HG03066 (cell line): Measurements from ENCODE around the gene ARHGAP42.

Source experiments
- ATAC-seq: cut with Tn5 transposase; IDR thresholded peaks from one replicate; pipeline ENCODE4 v1.9.1; 2021; ENCODE audit warnings: low read depth; ENCODE audit not compliant: unreplicated experiment

ARHGAP42 gene

DNA sequence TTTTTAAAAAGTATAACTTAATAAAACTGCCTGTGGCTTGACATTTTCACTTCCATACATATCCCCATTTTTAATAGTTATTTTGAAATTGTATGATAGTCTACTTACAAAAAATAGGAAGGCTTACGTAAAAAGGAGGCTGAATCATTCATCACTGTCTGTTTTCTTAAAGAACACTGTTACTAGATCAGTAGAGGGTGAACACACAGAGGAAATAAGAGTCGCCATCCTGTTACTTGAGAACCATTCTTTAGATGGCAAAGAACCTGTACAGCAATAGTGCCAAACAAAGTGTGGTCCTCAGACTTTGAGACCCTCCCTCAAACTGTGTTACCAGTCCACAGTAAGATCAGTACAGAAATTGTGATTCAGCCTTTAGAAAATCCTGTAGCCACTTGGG, 261.8 kb downstream of the ARHGAP42 start:
- ATAC-seq, result no peak

DNA sequence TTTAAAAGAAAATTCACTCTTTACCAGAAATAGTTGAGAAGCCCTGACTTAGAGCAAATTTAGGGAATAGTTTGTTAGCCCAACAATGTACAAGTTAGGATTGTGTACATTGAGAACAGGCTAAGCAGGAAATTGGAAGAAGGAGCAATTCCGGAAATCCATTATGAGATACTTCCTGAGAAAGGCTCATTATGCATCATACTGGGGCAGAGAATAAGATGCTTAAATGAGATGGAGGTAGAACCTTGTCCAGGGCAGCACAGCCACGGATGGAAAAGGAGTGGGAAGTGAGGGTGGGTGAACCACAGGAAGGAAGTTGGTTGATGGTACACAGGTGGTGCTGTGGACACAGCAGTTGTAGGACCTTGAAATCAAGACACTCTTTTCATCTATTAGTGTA, 262.4 kb downstream of the ARHGAP42 start:
- no peak for ATAC-seq

DNA sequence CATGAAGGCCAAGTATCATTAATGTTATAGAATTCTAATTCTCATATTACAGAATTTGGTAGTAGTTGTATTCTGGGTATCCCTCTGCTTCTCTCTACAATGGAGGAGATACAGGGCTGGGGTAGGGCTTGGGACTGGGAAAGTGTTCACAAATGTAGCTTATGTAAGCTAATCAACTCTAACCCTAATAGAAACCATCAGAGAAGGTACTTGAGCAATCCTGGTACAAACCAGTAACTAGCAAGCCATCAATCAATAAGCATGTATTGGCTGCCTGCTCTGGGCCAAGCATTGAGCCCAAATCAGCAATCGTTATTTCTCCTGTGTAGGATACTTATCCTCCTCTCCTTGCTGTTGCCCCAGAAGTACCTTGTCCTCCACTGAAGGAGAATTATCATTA, 268.2 kb downstream of the ARHGAP42 start:
- ATAC-seq, result no peak

DNA sequence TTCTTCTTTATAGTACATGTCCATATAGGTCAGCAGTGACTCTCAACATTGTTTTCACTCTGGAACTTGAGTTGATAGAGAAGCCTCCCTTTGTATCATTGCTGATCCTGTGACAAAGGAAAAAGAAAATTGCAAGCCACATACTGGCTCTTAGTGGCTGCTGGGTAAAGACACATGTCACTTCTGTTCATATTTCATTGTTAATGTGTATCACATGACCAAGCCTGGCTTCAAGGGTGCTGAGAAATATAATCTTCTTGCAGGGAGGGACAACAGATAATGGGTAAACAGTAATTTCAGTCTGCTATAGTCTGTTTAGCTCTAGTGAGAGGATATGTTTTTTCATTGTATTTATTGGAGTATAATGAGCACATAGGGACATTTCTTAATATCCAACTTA, 269.3 kb downstream of the ARHGAP42 start:
- no peak for ATAC-seq

DNA sequence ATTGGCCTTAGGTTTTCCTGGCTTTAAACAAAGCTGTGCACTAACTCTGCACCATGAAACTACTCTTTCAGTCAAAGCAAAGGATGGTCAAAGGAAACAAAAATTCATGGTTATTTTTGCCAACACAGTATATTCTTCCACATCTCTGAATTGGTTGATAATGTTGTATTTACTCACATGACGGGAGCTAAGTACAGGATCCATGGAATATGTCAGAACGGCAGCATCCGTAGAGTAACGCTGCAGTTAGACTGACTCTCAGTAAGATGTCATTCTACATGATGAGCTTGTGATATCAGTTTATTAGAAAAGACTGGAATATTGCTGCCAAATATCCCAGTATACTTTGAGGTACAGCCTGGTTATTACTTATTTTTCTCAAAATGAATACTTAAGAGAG, 270.4 kb downstream of the ARHGAP42 start:
- ATAC-seq, result no peak

DNA sequence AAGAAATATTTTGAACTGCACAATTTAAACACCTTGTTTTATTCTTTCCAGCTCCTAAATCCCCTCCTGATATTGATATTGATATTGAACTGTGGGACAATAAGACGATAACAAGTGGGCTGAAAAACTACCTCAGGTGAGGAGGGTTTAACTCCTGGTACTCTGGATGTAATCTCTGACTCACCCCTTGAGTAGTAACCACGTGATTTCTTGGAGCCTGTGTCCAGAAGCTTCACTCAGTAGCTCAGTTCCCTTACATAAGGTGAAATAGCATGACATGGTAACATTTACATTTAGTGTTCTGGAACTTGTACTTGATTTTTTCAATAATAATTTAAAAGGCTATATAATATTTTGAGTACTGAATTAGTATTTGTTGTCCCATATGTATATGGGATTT, 274.5 kb downstream of the ARHGAP42 start:
- ATAC-seq, result no peak

DNA sequence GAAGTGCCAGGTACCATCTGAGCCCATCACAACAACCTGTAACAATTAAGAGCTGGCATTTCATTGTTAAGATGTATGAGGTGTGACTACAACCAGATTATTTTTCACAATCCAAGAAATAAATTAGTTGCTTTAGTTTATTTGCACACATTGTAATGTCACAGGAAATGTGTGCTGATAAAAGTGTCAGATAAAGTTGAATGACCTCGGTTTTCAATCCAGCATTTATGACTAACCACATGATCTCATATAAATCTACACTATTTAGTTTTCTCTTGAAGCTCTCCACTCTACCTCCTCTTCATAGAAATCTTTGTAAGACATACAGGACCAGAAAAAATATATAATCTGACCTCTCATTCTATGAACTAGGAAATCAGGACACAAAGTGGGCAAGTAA, 276.3 kb downstream of the ARHGAP42 start:
- ATAC-seq, result no peak

DNA sequence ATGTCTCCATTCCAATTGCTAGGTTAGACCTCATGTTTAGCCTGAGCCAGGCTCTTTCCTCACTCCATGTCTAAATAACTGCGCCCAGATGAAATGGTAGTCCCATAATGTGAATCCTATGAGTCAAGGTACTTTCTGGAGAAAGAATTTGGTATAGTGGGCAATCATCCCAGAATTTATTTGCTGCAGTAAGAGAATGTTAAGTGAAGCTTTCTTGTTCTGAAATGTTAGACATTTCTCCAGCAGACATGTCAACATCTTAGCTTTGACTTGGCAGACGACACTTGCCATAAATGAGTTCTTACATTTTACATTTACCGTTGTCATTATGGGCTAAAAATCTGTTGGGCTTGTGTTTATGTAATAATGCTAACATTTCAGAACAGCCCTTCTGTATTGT, 277.3 kb downstream of the ARHGAP42 start:
- no peak for ATAC-seq

DNA sequence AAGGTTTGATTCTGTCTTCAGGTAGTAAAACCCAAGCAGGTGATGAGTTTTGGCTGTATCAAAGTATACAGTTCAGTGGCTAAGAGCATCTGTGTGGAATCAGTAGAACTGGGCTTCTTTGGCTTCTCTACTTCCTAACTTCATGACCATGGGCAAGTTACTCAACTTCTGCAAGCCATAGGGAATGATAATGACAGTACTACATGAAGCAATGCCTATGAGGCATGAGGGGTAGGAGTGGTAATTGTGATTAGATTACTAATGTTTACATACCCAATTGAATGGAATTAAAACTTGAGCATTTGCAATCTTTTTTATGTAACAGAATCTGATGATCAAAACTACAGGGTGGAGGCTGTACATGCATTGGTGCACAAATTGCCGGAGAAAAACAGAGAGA, 278.3 kb downstream of the ARHGAP42 start:
- ATAC-seq, result no peak

DNA sequence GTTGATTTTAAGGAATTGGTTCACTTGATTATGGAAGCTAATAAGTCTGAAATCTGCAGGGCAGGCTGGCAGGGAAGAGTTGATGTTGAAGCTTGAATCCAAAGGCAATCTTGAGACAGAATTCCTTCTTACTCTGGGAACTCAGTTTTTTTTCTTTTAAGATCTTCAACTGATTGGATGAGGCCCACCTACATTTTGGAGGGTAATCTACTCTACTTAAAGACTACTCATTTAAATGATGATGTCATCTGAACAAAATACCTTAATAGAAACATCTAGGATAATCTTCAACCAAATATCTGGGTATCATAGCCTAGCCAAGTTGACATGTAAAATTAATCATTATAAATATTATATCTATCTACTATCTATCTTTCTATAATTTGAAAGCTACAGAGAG, 279.3 kb downstream of the ARHGAP42 start:
- ATAC-seq, result no peak

DNA sequence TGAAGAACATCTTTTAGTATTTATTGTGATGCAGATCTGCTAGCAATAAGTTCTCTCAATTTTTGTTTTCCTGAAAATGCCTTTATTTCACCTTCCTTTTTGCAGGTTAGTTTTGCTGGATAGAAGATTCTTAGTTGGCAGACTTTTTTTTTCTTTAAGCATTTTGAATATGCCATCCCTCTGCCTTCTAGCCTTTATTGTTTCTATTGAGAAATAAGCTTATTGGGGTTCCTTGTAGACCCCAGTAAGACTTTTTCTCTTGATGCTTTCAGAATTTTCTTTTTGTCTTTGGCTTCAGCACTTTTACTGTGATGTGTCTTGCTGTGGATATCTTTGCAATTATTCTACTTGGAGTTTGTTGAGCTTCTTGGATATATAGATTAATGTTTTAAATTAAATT, 281.9 kb downstream of the ARHGAP42 start:
- ATAC-seq, result no peak

DNA sequence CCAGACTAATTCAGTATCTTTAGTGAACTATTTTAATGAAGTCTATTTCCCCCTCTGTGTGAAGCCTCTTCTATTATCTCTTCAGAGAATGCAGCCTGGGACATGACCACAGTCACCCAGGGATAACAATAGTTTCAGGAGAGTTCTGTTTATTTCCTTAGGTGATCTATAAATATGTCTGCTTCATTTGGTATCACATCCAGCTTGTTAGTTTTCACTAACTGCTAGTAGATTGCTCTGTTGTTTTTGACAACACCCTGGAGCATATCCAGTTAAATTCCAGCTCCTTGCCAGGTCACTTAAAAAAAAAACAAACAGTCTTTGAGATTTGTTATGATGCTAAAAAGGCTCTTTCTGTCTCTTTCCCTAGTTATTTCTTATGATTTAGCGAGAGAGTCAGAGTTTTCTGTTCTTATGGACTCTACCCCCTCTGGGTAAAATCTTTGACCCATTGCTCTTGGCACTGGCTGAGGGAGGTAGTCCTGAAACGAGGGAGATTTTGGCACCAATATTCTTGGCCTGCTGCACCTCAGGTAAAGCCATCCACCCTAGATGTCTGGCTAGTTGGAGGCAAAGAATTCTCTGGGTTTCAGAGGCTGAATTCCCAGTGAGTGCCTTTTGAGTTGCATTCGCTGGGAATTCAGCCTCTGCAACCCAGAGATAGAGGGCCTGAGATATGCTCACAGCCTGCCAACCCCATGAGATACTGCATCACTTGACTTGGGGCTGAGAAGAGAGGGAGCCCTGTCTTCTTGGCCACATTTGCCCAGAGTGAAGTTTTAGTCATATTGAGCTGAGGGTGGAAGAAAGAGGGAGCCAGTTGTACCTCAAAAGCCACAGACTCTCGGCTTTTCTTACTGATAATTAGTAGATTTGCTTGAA, 283.4 kb downstream of the ARHGAP42 start:
- ATAC-seq, result no peak

DNA sequence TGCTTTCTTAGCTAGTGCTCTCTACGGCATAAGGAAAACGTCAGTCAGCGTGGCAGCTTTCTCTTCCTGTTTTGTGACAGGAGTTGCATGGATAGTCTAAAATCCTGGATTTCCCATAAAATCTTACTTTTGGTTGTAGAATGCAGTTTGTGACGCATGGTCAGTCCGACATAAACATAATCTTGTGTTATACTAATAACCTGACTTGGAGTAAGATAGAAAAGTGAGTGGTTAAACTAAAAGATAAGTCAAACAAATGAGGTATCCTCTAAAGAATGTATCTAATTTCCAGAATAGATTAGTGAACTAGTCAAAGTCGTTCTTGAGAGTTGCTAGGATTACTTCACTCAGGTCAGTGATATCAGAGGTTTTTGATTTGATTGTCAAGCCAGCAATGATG, 285.0 kb downstream of the ARHGAP42 start:
- ATAC-seq, result no peak

DNA sequence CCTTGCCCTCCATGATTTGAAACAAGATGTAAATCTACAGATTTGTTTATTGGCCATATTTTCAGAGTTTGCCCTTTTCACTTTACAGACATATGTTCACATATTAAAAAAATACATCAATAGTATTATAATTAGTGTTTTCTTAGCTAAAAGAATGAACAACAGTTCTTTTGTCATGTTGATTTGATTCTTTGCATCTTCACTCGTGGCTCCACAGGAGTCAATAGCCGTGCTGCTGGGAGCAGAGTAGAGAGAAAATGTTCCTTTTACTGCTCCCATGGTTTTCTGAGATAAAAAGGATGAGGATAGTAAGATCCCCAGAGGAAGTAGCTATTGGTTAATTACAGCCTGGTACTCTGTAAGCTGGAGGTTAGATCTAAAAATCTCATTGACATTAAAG, 291.4 kb downstream of the ARHGAP42 start:
- ATAC-seq, result no peak

DNA sequence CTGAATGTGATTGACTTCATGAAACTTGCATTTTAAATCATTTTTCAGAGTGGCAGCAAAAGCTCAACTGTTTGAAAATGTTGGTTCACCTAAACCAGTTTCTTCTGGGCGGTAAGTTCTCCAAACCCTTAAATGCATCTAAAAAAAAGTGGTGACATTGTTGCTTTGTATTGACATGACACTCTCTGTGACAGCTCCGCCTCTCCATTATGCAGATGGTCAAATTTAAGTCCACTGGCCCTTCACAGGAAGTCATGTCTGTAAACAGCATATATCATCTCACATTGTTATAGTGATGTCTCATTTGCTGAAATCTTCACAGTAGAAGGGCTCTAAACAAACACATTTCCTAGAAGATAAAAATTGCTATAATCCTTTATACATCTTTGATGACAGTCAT, 291.9 kb downstream of the ARHGAP42 start:
- no peak for ATAC-seq

DNA sequence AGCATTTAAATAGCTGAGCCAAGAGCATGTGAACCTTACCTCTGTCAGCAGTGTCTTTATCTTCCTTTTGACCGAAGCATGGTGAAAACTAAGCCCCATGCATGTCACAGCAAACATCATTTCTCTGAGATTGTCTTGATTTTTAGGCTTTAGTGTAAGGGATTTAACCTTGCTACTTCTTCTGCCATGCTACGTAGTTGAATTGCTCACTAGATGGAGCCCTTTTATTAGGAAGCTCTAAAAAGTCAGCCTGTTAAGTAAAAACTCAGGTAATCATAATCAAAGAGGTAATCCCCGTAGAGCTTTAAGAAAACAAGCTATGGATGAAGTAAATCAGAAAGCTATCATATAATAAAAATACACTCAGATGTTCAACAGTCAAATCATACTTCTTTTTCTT, 293.1 kb downstream of the ARHGAP42 start:
- no peak for ATAC-seq

DNA sequence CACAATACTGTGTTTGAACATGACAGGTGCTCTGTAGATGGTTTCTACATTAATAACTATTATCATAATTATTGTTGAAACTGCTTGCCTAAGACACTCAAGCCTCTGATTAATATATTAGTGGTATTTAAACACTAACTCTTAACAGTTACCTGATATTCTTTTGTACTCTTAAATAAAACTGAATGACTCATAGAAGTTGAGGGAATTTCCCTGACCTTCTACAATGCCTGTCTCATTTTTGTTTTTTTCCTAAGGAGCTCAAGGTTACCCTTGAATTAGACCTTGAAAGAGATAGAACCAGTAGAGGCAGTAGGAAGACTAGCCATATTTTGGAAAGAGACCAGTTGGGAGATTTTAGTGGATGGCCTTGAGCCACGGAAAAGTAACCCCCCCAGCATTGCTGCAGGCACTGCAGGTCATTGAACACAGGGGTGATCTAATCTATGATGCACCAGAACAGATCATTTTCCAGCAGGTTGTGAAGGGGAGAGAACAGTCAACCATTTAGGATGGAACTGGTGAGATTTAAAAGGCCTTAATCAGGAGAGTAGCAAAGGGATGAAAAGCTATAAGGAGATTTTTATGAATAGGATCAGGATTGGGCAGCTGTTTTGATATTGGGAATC, 294.2 kb downstream of the ARHGAP42 start:
- ATAC-seq, result no peak

DNA sequence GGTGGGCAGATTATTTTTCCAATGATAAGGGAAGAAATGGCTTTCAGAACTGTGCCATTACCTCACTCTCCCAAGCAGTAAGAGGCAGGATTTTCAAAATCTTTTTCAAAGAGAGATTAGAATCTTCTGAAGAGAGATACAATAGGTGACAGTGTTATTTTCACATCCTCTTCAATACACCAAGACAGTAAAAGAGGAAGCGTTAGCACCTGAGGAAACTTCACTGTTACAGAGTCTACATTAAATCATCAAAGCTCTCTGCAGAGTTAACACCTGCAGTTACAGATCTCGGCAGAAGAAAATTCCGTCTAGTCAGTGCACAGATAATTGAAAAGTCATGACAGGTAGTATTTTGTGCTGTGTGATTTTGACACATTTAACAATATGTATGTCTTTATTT, 297.6 kb downstream of the ARHGAP42 start:
- peak; percentile 60 for ATAC-seq

DNA sequence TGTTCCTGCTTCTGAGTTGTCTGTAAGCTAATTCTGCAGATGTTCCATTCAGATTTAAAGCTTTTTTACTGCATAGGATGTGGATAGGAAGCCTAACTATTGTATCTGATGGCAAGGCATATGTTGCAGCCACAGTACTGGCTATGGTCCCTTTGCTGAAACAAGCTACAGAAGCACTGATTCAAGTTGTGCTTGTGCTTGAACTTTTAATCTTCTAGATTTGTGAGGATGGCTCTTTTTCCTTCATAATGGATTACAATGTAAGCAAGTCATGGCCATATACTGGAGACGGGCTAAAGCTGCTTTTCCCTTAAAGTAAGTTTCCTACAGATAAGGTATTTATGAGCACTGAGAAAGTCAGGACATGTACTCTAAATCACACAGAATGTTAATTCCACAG, 303.8 kb downstream of the ARHGAP42 start:
- ATAC-seq, result no peak

DNA sequence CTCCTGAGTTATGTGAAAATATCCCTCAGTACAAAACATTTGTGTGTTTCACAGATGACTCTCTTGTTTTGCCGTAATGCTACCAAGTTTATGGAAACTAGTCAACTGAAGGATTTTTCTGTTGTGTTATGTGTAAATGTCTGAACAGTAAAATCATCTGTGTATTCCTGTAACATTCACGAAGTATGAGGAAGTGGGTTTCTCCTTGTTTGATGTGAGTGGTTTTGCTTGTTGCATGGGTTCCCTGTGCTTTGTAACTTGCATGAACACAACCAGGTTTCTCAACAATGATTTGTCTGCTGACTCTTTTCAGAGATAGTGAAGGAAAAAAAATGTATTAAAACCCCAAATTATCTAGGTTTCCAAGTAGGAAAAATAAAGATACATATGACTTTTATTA, 304.5 kb downstream of the ARHGAP42 start:
- ATAC-seq, result no peak

DNA sequence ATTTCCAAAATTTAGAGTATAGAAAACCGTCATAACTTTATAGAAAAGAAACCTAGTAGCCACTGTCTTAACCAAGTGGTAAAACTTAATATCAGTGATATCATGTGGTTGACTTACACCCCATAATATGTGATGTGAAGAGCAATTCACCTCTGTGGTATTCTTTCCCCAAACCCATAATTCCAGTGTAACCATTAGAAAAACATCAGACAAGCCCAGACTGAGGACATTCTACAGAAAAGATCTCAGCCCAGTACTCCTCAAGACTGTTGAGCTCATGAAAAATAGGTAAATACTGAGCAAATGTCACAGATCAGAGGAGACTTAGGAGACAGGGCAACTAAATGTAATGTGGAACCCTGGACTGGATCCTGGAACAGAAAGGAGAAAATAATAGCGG, 307.9 kb downstream of the ARHGAP42 start:
- no peak for ATAC-seq

DNA sequence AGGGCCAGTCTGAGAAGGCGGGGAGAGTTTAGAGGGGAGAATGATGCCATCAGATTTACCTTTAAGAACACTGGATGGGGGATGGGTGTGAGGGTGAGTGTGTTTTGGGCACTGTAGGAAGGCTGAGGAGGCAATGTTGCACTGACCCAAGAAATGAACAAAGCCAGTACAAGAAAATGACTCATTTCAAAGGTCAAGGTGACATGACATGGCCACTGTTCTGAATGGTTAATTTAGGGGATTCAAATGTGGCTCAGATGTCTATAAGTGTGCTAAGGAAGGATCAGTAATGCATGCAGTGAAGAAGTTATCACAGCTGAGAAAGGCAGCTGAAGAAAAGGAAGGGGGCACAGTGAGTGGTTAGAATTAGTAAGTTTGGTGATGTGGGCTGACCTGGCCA, 312.7 kb downstream of the ARHGAP42 start:
- no peak for ATAC-seq
